SK-N-SH treated with all-trans-retinoic acid at 6 μM for 48 hours (cell line): ENCODE measurements around the gene MS4A1.

Experiments used
- ATAC-seq: fragments of 200-7000 bp; cut with Tn5 transposase; 3 replicates; pipeline ENCODE4 v1.9.1; 2020; ENCODE audit warnings: mild to moderate bottlenecking, moderate library complexity
- ARNTL ChIP-seq: fragments of 450-650 bp; formaldehyde crosslinking; IDR thresholded peaks from 2 replicates; pipeline ENCODE4 v1.5.0; 2020; ENCODE audit warnings: low read depth, mild to moderate bottlenecking, moderate library complexity, borderline replicate concordance
- BACH2 ChIP-seq: fragments of 250-450 bp; sonication (Bioruptor Pico); IDR thresholded peaks from 2 replicates; pipeline ENCODE4 v1.9.0; 2021; ENCODE audit warnings: mild to moderate bottlenecking, borderline replicate concordance
- CREB5 ChIP-seq: fragments of 250-450 bp; sonication (Bioruptor Pico); IDR thresholded peaks from 2 replicates; pipeline ENCODE4 v1.5.1; 2020; ENCODE audit warnings: low read depth, mild to moderate bottlenecking, moderate library complexity
- CSDC2 ChIP-seq: fragments of 250-450 bp; sonication (Bioruptor Pico); IDR thresholded peaks from 2 replicates; pipeline ENCODE4 v1.5.0; 2020; ENCODE audit warnings: mild to moderate bottlenecking, moderate library complexity
- ESRRG ChIP-seq: fragments of 250-450 bp; sonication (Bioruptor Pico); IDR thresholded peaks from 2 replicates; pipeline ENCODE4 v1.6.1; 2021; ENCODE audit warnings: mild to moderate bottlenecking
- GLIS3 ChIP-seq: fragments of 250-450 bp; sonication (Bioruptor Pico); IDR thresholded peaks from 2 replicates; pipeline ENCODE4 v1.5.0; 2020; ENCODE audit warnings: mild to moderate bottlenecking, moderate library complexity
- ISL1 ChIP-seq: fragments of 250-450 bp; sonication (Bioruptor Pico); IDR thresholded peaks from 2 replicates; pipeline ENCODE4 v2.1.2; 2022; ENCODE audit warnings: mild to moderate bottlenecking, moderate library complexity
- OSR1 ChIP-seq: fragments of 250-450 bp; sonication (Bioruptor Pico); IDR thresholded peaks from 2 replicates; pipeline ENCODE4 v1.8.0; 2022; ENCODE audit warnings: moderate library complexity, mild to moderate bottlenecking, inconsistent platforms
- PPARA ChIP-seq: fragments of 250-450 bp; sonication (Bioruptor Pico); IDR thresholded peaks from 2 replicates; pipeline ENCODE4 v1.5.0; 2020; ENCODE audit warnings: mild to moderate bottlenecking, borderline replicate concordance
- RARB ChIP-seq: fragments of 250-450 bp; sonication (Bioruptor Pico); IDR thresholded peaks from 2 replicates; pipeline ENCODE4 v1.8.0; 2021; ENCODE audit warnings: mild to moderate bottlenecking, moderate library complexity
- SNAI2 ChIP-seq: fragments of 250-450 bp; sonication (Bioruptor Pico); IDR thresholded peaks from 2 replicates; pipeline ENCODE4 v1.5.0; 2020; ENCODE audit warnings: mild to moderate bottlenecking, moderate library complexity
- TCF4 ChIP-seq: fragments of 250-450 bp; sonication (Bioruptor Pico); IDR thresholded peaks from 2 replicates; pipeline ENCODE4 v1.8.0; 2021; ENCODE audit warnings: mild to moderate bottlenecking, moderate library complexity, borderline replicate concordance
- TOX ChIP-seq: fragments of 250-450 bp; sonication (Bioruptor Pico); IDR thresholded peaks from 2 replicates; pipeline ENCODE4 v1.8.0; 2021; ENCODE audit warnings: mild to moderate bottlenecking, moderate library complexity, borderline replicate concordance
- ZC3H10 ChIP-seq: fragments of 250-450 bp; sonication (Bioruptor Pico); IDR thresholded peaks from 2 replicates; pipeline ENCODE4 v1.5.1; 2021; ENCODE audit warnings: mild to moderate bottlenecking, moderate library complexity
- ZFP3 ChIP-seq: fragments of 250-450 bp; sonication (Bioruptor Pico); IDR thresholded peaks from 2 replicates; pipeline ENCODE4 v1.5.0; 2020; ENCODE audit warnings: mild to moderate bottlenecking, moderate library complexity
- ZFP30 ChIP-seq: fragments of 450-650 bp; formaldehyde crosslinking; IDR thresholded peaks from 2 replicates; pipeline ENCODE4 v1.5.0; 2022; ENCODE audit warnings: mild to moderate bottlenecking, moderate library complexity
- ZNF565 ChIP-seq: fragments of 450-650 bp; formaldehyde crosslinking; conservative IDR thresholded peaks from 2 replicates; pipeline ENCODE4 v1.5.0; 2020; ENCODE audit warnings: low read depth, mild to moderate bottlenecking, moderate library complexity
- ZNF70 ChIP-seq: fragments of 450-650 bp; formaldehyde crosslinking; IDR thresholded peaks from 2 replicates; pipeline ENCODE4 v1.5.0; 2020; ENCODE audit warnings: mild to moderate bottlenecking, moderate library complexity
- ZNF8 ChIP-seq: fragments of 450-650 bp; formaldehyde crosslinking; IDR thresholded peaks from 2 replicates; pipeline ENCODE4 v1.5.0; 2020; ENCODE audit warnings: mild to moderate bottlenecking, moderate library complexity
- TF ChIP-seq, protein P1 (sequence below): fragments of 250-450 bp; sonication (Bioruptor Pico); IDR thresholded peaks from 2 replicates; pipeline ENCODE4 v1.5.1; 2021; ENCODE audit warnings: mild to moderate bottlenecking, moderate library complexity
- TF ChIP-seq, protein P2 (sequence below): fragments of 250-450 bp; sonication (Bioruptor Pico); IDR thresholded peaks from 2 replicates; pipeline ENCODE4 v1.5.0; 2020; ENCODE audit warnings: mild to moderate bottlenecking, moderate library complexity

The MS4A1 gene

GRCh38 chr11:60469723-60470122 lies 14.1 kb downstream of the MS4A1 start (continued):
- TF ChIP-seq, protein P1, sequence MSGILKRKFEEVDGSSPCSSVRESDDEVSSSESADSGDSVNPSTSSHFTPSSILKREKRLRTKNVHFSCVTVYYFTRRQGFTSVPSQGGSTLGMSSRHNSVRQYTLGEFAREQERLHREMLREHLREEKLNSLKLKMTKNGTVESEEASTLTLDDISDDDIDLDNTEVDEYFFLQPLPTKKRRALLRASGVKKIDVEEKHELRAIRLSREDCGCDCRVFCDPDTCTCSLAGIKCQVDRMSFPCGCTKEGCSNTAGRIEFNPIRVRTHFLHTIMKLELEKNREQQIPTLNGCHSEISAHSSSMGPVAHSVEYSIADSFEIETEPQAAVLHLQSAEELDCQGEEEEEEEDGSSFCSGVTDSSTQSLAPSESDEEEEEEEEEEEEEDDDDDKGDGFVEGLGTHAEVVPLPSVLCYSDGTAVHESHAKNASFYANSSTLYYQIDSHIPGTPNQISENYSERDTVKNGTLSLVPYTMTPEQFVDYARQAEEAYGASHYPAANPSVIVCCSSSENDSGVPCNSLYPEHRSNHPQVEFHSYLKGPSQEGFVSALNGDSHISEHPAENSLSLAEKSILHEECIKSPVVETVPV (CRISPR knock-in tag): no peak
- TF ChIP-seq ZNF70 (CRISPR knock-in tag) (no peak), GLIS3 (no peak), BACH2 (CRISPR knock-in tag) (no peak), TCF4 (no peak), CSDC2 (CRISPR knock-in tag) (no peak)

- ATAC-seq: no peak
- TF ChIP-seq GLIS3: no peak
- TF ChIP-seq ARNTL: no peak
- TF ChIP-seq RARB (CRISPR knock-in tag): no peak
- TF ChIP-seq TOX (CRISPR knock-in tag): no peak
- TF ChIP-seq ZC3H10 (CRISPR knock-in tag): no peak
- TF ChIP-seq TCF4: no peak
- TF ChIP-seq, protein P1 (CRISPR knock-in tag): no peak
- TF ChIP-seq SNAI2 (CRISPR knock-in tag): no peak
- TF ChIP-seq ZFP30: no peak
- TF ChIP-seq ZNF70 (CRISPR knock-in tag): no peak
- no peak for TF ChIP-seq OSR1 (CRISPR knock-in tag)
- TF ChIP-seq CREB5: no peak
- no peak for TF ChIP-seq ZFP3 (CRISPR knock-in tag)
- TF ChIP-seq ZNF8: no peak
- TF ChIP-seq ISL1 (CRISPR knock-in tag): no peak
- TF ChIP-seq PPARA (CRISPR knock-in tag): no peak
- TF ChIP-seq ZNF565: no peak
- no peak for TF ChIP-seq ESRRG (CRISPR knock-in tag)
- no peak for TF ChIP-seq BACH2 (CRISPR knock-in tag)
Measured at GRCh38 chr11:60477035-60477445, 21.4 kb downstream of the MS4A1 start.

GRCh38 chr11:60482361-60482760 lies 26.7 kb downstream of the MS4A1 start:
- TF ChIP-seq ZFP30 (no peak), RARB (CRISPR knock-in tag) (no peak), ZC3H10 (CRISPR knock-in tag) (no peak), TOX (CRISPR knock-in tag) (no peak), SNAI2 (CRISPR knock-in tag) (no peak), GLIS3 (no peak), BACH2 (CRISPR knock-in tag) (no peak)
- TF ChIP-seq, protein P2, sequence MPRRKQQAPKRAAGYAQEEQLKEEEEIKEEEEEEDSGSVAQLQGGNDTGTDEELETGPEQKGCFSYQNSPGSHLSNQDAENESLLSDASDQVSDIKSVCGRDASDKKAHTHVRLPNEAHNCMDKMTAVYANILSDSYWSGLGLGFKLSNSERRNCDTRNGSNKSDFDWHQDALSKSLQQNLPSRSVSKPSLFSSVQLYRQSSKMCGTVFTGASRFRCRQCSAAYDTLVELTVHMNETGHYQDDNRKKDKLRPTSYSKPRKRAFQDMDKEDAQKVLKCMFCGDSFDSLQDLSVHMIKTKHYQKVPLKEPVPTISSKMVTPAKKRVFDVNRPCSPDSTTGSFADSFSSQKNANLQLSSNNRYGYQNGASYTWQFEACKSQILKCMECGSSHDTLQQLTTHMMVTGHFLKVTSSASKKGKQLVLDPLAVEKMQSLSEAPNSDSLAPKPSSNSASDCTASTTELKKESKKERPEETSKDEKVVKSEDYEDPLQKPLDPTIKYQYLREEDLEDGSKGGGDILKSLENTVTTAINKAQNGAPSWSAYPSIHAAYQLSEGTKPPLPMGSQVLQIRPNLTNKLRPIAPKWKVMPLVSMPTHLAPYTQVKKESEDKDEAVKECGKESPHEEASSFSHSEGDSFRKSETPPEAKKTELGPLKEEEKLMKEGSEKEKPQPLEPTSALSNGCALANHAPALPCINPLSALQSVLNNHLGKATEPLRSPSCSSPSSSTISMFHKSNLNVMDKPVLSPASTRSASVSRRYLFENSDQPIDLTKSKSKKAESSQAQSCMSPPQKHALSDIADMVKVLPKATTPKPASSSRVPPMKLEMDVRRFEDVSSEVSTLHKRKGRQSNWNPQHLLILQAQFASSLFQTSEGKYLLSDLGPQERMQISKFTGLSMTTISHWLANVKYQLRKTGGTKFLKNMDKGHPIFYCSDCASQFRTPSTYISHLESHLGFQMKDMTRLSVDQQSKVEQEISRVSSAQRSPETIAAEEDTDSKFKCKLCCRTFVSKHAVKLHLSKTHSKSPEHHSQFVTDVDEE (CRISPR knock-in tag): no peak
- ATAC-seq: no peak

- TF ChIP-seq ARNTL (no peak), ZNF8 (no peak), PPARA (CRISPR knock-in tag) (no peak), ZNF70 (CRISPR knock-in tag) (no peak), TOX (CRISPR knock-in tag) (no peak)
- TF ChIP-seq, protein P1 (CRISPR knock-in tag): no peak
- peak; percentile 81 for ATAC-seq
Measured at GRCh38 chr11:60485987-60486386, 30.3 kb downstream of the MS4A1 start.
